Measurements from ENCODE around the gene WRAP53.

- TF ChIP-seq, protein P1, sequence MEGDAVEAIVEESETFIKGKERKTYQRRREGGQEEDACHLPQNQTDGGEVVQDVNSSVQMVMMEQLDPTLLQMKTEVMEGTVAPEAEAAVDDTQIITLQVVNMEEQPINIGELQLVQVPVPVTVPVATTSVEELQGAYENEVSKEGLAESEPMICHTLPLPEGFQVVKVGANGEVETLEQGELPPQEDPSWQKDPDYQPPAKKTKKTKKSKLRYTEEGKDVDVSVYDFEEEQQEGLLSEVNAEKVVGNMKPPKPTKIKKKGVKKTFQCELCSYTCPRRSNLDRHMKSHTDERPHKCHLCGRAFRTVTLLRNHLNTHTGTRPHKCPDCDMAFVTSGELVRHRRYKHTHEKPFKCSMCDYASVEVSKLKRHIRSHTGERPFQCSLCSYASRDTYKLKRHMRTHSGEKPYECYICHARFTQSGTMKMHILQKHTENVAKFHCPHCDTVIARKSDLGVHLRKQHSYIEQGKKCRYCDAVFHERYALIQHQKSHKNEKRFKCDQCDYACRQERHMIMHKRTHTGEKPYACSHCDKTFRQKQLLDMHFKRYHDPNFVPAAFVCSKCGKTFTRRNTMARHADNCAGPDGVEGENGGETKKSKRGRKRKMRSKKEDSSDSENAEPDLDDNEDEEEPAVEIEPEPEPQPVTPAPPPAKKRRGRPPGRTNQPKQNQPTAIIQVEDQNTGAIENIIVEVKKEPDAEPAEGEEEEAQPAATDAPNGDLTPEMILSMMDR (IDR thresholded peaks at IDR 0.05): no peak
- no peak for TF ChIP-seq POLR2A (IDR thresholded peaks at IDR 0.05)
- no peak for TF ChIP-seq EP300 (IDR thresholded peaks at IDR 0.05)
Measured at GRCh38 chr17:7706631-7707354, 18.5 kb downstream of the WRAP53 start.
